IMR-90 (cell line): ENCODE results near the gene KLK10. TPM values are rescaled to one million over a fixed set of nuclear protein-coding genes. Genes with fewer than 3 reads are reported as not detected.

Source experiments
- ATAC-seq: fragments of 200-7000 bp; cut with Tn5 transposase; 2 replicates; pipeline ENCODE4 v1.9.1; 2020; ENCODE audit warnings: low read depth, mild to moderate bottlenecking, moderate library complexity
- BruUV-seq: library from RNA; stranded (reverse); fragments of 400-500 nt; replicated peaks from 2 replicates; lab custom pipeline; 2021; lab: Mats Ljungman, UMichigan
- CTCF ChIA-PET: fragments of 300-600 bp; formaldehyde crosslinking; extraction: SDS; loops from one replicate; lab custom pipeline; 2021; ENCODE audit warnings: antibody characterized with exemption; lab: Yijun Ruan, JAX
- POLR2A ChIA-PET: fragments of 300-600 bp; sonication (Branson Sonifier 250); formaldehyde crosslinking; loops from one replicate; lab custom pipeline; 2022; ENCODE audit warnings: antibody characterized with exemption; ENCODE audit not compliant: unreplicated experiment; lab: Charles Lee
- DNase-seq: peaks from one replicate; pipeline ENCODE4 v3.0.0; 2013
- H2AFZ ChIP-seq: replicated peaks from 2 replicates; pipeline ENCODE3; 2013; ENCODE audit warnings: low read length, mild to moderate bottlenecking; ENCODE audit not compliant: poor library complexity
- H2AK5ac ChIP-seq: 2 replicates; pipeline ENCODE4 v1.6.1; 2013; ENCODE audit warnings: low read depth, low read length, inconsistent platforms
- H2AK9ac ChIP-seq: replicated peaks from 2 replicates; pipeline ENCODE3; 2013; ENCODE audit warnings: mild to moderate bottlenecking, low read depth, low read length, moderate library complexity; ENCODE audit not compliant: poor library complexity
- H2BK120ac ChIP-seq: 2 replicates; pipeline ENCODE4 v1.6.1; 2013; ENCODE audit warnings: low read depth, low read length, inconsistent platforms
- H2BK15ac ChIP-seq: 3 replicates; pipeline ENCODE4 v1.6.1; 2013; ENCODE audit warnings: low read depth, low read length, inconsistent platforms
- H2BK20ac ChIP-seq: 2 replicates; pipeline ENCODE4 v1.6.1; 2013; ENCODE audit warnings: low read depth, mild to moderate bottlenecking, inconsistent platforms, low read length, moderate library complexity
- H2BK5ac ChIP-seq: 2 replicates; pipeline ENCODE4 v1.6.1; 2013; ENCODE audit warnings: mild to moderate bottlenecking, low read depth, low read length, inconsistent platforms; ENCODE audit not compliant: poor library complexity, severe bottlenecking
- H3K14ac ChIP-seq: replicated peaks from 2 replicates; pipeline ENCODE4 v1.6.1; 2013; ENCODE audit warnings: low read depth, low read length, inconsistent platforms
- H3K18ac ChIP-seq: 2 replicates; pipeline ENCODE4 v1.6.1; 2013; ENCODE audit warnings: low read depth, low read length, control low read depth
- H3K23ac ChIP-seq: 2 replicates; pipeline ENCODE4 v1.6.1; 2013; ENCODE audit warnings: low read depth, low read length, inconsistent platforms
- H3K27ac ChIP-seq: 2 replicates; pipeline ENCODE4 v1.5.1; 2013; ENCODE audit warnings: mild to moderate bottlenecking, control low read depth, low read length; ENCODE audit not compliant: insufficient read depth
- H3K27me3 ChIP-seq: 2 replicates; pipeline ENCODE4 v1.6.1; 2013; ENCODE audit warnings: low read length; ENCODE audit not compliant: control insufficient read depth, insufficient read depth
- H3K36me3 ChIP-seq: 2 replicates; pipeline ENCODE4 v1.6.1; 2013; ENCODE audit warnings: low read length, mixed read lengths; ENCODE audit not compliant: control insufficient read depth, insufficient read depth
- H3K4ac ChIP-seq: 2 replicates; pipeline ENCODE4 v1.6.1; 2013; ENCODE audit warnings: low read depth, low read length, inconsistent platforms
- H3K4me1 ChIP-seq: 2 replicates; pipeline ENCODE4 v1.6.1; 2013; ENCODE audit warnings: low read length, mixed read lengths; ENCODE audit not compliant: control insufficient read depth, insufficient read depth
- H3K4me2 ChIP-seq: 2 replicates; pipeline ENCODE4 v1.6.1; 2013; ENCODE audit warnings: low read depth, mild to moderate bottlenecking, control low read depth, low read length, moderate library complexity
- H3K4me3 ChIP-seq: 2 replicates; pipeline ENCODE4 v1.5.1; 2013; ENCODE audit warnings: low read depth, mild to moderate bottlenecking, control low read depth, low read length, moderate library complexity; ENCODE audit not compliant: insufficient read depth
- H3K56ac ChIP-seq: 2 replicates; pipeline ENCODE4 v1.6.1; 2013; ENCODE audit warnings: low read length, inconsistent platforms; ENCODE audit not compliant: insufficient read depth; ENCODE audit errors: extremely low read depth
- H3K79me1 ChIP-seq, 2 experiments: 2 replicates each; pipeline ENCODE4 v1.6.1; 2013; ENCODE audit warnings: low read length in 2 of 2, inconsistent platforms in 1 of 2, low read depth in 1 of 2
- H3K9ac ChIP-seq: 2 replicates; pipeline ENCODE4 v1.6.1; 2013; ENCODE audit warnings: low read depth, low read length, control low read depth
- H3K9me1 ChIP-seq: 2 replicates; pipeline ENCODE4 v1.6.1; 2013; ENCODE audit warnings: low read length, inconsistent platforms; ENCODE audit not compliant: insufficient read depth
- H3K9me3 ChIP-seq: 2 replicates; pipeline ENCODE4 v1.6.1; 2013; ENCODE audit warnings: low read length; ENCODE audit not compliant: control insufficient read depth, insufficient read depth
- H4K20me1 ChIP-seq: 2 replicates; pipeline ENCODE4 v1.6.1; 2013; ENCODE audit warnings: low read length, inconsistent platforms; ENCODE audit not compliant: insufficient read depth
- H4K5ac ChIP-seq: 2 replicates; pipeline ENCODE4 v1.6.1; 2013; ENCODE audit warnings: mild to moderate bottlenecking, low read depth, low read length, control low read depth
- H4K8ac ChIP-seq, 2 experiments: 2 replicates each; pipeline ENCODE4 v1.6.1; 2013; ENCODE audit warnings: low read depth in 2 of 2, low read length in 2 of 2, control low read depth in 1 of 2, inconsistent platforms in 1 of 2
- H4K91ac ChIP-seq: 2 replicates; pipeline ENCODE4 v1.6.1; 2013; ENCODE audit warnings: low read depth, low read length, inconsistent platforms; ENCODE audit not compliant: insufficient read depth
- BHLHE40 ChIP-seq: fragments of 150-350 bp; IDR thresholded peaks from 2 replicates; pipeline ENCODE4 v1.6.1; 2016; ENCODE audit warnings: mild to moderate bottlenecking, low read depth, low read length
- CEBPB ChIP-seq: IDR thresholded peaks from 2 replicates; pipeline ENCODE4 v1.6.1; 2012; ENCODE audit warnings: low read depth, low read length, improper control_type of control experiment
- CHD1 ChIP-seq: IDR thresholded peaks from 2 replicates; pipeline ENCODE4 v1.6.1; 2012; ENCODE audit warnings: low read depth, low read length, improper control_type of control experiment
- POLR2A ChIP-seq: IDR thresholded peaks from 2 replicates; pipeline ENCODE4 v1.6.1; 2012; ENCODE audit warnings: mild to moderate bottlenecking, low read depth, low read length
- RAD21 ChIP-seq: IDR thresholded peaks from 2 replicates; pipeline ENCODE4 v1.6.1; 2012; ENCODE audit warnings: low read length, improper control_type of control experiment
- RCOR1 ChIP-seq: IDR thresholded peaks from 2 replicates; pipeline ENCODE4 v1.6.1; 2012; ENCODE audit warnings: mild to moderate bottlenecking, low read length, improper control_type of control experiment; ENCODE audit not compliant: insufficient replicate concordance
- SMC3 ChIP-seq: fragments of 150-350 bp; IDR thresholded peaks from 2 replicates; pipeline ENCODE4 v1.6.1; 2016; ENCODE audit warnings: low read depth, mild to moderate bottlenecking, antibody characterized with exemption, low read length, moderate library complexity
- WGBS, 2 experiments: methylation state at CpG; one replicate each; pipeline versions ENCODE4 v1.1.5 to v1.1.7; 2013; ENCODE audit warnings: missing lambda C conversion rate in 2 of 2; ENCODE audit not compliant: insufficient read length in 1 of 2; ENCODE audit errors: extremely low coverage in 2 of 2; 5-methylcytosine and 5-hydroxymethylcytosine counted together
- dilution Hi-C: fragments of 300-500 bp; cut with HindIII; formaldehyde crosslinking; loops from one replicate; pipeline ENCODE4 v1.14.3; 2018; ENCODE audit warnings: low sequenced_read_pairs; ENCODE audit not compliant: unreplicated experiment
- in situ Hi-C: fragments of 300-500 bp; cut with MboI; formaldehyde crosslinking; loops from 3 replicates; pipeline ENCODE4 v1.14.3; 2019; ENCODE audit warnings: low sequenced_read_pairs, inconsistent platforms, mixed read lengths
- intact Hi-C: fragments of 100-400 bp; cut with micrococcal nuclease; formaldehyde crosslinking; loops from 2 replicates; pipeline ENCODE4 v1.10.0; 2022
- polyA plus RNA-seq, 3 experiments: library from polyadenylated mRNA; depleted of rRNA; stranded (reverse); fragments of >200 nt; gene quantifications; 2 replicates each; pipeline ENCODE4 v1.2.3, GENCODE V29; 2012; ENCODE audit warnings: low replicate concordance in 1 of 3
- total RNA-seq: library from RNA; depleted of rRNA; stranded (reverse); fragments of >200 nt; gene quantifications from 2 replicates; pipeline ENCODE4 v1.2.3, GENCODE V29; 2012
- TF ChIP-seq, protein P1 (sequence below): fragments of 150-350 bp; IDR thresholded peaks from 2 replicates; pipeline ENCODE4 v1.6.1; 2016; ENCODE audit warnings: low read depth, mild to moderate bottlenecking, low read length, moderate library complexity, borderline replicate concordance
- TF ChIP-seq, protein P2 (sequence below): fragments of 150-350 bp; IDR thresholded peaks from 2 replicates; pipeline ENCODE4 v1.6.1; 2017; ENCODE audit warnings: mild to moderate bottlenecking, antibody characterized with exemption, low read length, low read depth

KLK10 gene
- total and polyA plus RNA-seq, 2 of the 4 experiments (the other 2 are of a cell fraction), result not detected

- no peak for ATAC-seq
- intact Hi-C loops, result no loop called here
These were observed 10.2 kb upstream of the KLK10 start for GRCh38 chr19:51029718-51030117.

More at GRCh38 chr19:51029718-51030117, 10.2 kb upstream of the KLK10 start:
- ChIA-PET CTCF (no interaction called here), POLR2A (no interaction called here)
- H2BK5ac ChIP-seq, result no peak overlapping the region
- H4K8ac ChIP-seq, result no peak overlapping the region
- in situ Hi-C loops (loop anchor here (10.0 kb wide), 1 partner anchor 145 kb away; no protein-coding TSS in a partner anchor), dilution Hi-C loops (no loop called here)
- no peak overlapping the region for H3K56ac ChIP-seq
- H3K4me3 ChIP-seq, result no peak overlapping the region
- H3K4me1 ChIP-seq, result no peaks in the 10 kb centered on the region
- DNase-seq, result no peak
- H2AFZ ChIP-seq, result no peak overlapping the region
- H4K5ac ChIP-seq, result no peak overlapping the region
- no peak overlapping the region for H2AK9ac ChIP-seq
- H2BK15ac ChIP-seq, result no peak overlapping the region
- H4K20me1 ChIP-seq, result no peaks in the 10 kb centered on the region
- no peak overlapping the region for H2BK120ac ChIP-seq
- no peak overlapping the region for H3K4me2 ChIP-seq
- WGBS, 2 experiments, result no CpG with 5 or more reads among the region's 2 CpGs
- no peak overlapping the region for H2AK5ac ChIP-seq
- no peak overlapping the region for H3K9ac ChIP-seq
- TF ChIP-seq, protein P1, sequence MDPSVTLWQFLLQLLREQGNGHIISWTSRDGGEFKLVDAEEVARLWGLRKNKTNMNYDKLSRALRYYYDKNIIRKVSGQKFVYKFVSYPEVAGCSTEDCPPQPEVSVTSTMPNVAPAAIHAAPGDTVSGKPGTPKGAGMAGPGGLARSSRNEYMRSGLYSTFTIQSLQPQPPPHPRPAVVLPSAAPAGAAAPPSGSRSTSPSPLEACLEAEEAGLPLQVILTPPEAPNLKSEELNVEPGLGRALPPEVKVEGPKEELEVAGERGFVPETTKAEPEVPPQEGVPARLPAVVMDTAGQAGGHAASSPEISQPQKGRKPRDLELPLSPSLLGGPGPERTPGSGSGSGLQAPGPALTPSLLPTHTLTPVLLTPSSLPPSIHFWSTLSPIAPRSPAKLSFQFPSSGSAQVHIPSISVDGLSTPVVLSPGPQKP, result no peak
- TF ChIP-seq RCOR1 (no peak), BHLHE40 (no peak), SMC3 (no peak), CEBPB (no peak), RAD21 (no peak), CHD1 (no peak), POLR2A (no peak)
- TF ChIP-seq, protein P2, sequence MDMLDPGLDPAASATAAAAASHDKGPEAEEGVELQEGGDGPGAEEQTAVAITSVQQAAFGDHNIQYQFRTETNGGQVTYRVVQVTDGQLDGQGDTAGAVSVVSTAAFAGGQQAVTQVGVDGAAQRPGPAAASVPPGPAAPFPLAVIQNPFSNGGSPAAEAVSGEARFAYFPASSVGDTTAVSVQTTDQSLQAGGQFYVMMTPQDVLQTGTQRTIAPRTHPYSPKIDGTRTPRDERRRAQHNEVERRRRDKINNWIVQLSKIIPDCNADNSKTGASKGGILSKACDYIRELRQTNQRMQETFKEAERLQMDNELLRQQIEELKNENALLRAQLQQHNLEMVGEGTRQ, result no peak
- H3K18ac ChIP-seq, result no peak overlapping the region
- H3K27me3 ChIP-seq, result no peaks in the 10 kb centered on the region
- no peak overlapping the region for H3K14ac ChIP-seq
- no peak overlapping the region for H3K23ac ChIP-seq
- no TSS peak for BruUV-seq
- H3K4ac ChIP-seq, result no peak overlapping the region
- no peaks in the 10 kb centered on the region for H3K36me3 ChIP-seq
- H2BK20ac ChIP-seq, result no peak overlapping the region
- peaks cover 8% of the 10 kb centered on the region; the same call in 1 of the 2 replicates for H3K9me3 ChIP-seq
- H3K27ac ChIP-seq, result no peak overlapping the region
- no peak overlapping the region for H4K91ac ChIP-seq
- no peaks in the 10 kb centered on the region for H3K79me1 ChIP-seq
- H3K9me1 ChIP-seq, result no peaks in the 10 kb centered on the region
